Measurements from ENCODE around the gene DMBX1. TPM values are rescaled to one million over a fixed set of nuclear protein-coding genes. Genes with fewer than 3 reads are reported as not detected.

DMBX1 gene
- polyA plus RNA-seq (ENCODE audit: insufficient read length): not detected

DNA sequence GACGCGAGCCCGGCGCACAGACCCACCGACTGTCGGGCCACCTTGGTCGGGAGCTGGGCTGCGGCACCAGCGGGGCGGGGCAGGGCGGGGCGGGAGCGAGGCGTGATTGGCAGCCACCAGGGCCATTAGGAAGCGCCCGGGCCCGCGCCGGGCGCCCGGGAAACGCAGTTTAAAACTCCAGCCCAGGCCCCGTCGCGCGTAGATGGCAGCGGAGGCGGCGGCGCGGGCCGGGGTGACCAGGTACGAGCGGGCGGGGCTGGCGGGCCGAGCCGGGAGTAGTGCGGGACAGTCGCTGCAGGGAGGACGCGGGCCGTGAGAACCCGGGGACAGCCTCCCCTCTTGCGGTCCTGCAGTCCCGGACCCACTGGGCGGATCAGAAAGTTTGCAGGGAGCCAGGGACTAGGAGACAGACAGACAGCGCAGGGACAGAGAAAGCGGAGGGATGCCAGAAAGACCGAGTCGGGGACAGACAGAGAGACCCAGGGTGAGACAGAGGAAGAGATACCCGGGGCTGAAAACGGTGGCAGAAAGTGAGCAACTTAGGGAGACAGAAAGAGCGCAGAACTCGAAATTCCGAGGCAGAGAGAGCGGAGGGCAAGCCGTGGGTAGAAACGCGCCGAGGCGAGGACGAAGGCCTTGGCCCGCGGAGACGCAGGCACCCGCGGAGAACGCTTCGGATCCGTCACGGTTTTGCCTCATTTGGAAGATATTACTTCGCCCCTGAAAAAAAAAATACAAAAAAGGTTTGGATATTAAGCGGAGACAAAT is at the start of gene DMBX1:
Gene DMBX1 (plus strand): TSS at position 199 of the 768 bp plus-strand sequence. CDS start 17,175 bp downstream, outside the sequence.
- DNase-seq: no peak

- DNase-seq: no peak
These were observed 49.2 kb upstream of the DMBX1 start for GRCh38 chr1:46440478-46440877.

DNA sequence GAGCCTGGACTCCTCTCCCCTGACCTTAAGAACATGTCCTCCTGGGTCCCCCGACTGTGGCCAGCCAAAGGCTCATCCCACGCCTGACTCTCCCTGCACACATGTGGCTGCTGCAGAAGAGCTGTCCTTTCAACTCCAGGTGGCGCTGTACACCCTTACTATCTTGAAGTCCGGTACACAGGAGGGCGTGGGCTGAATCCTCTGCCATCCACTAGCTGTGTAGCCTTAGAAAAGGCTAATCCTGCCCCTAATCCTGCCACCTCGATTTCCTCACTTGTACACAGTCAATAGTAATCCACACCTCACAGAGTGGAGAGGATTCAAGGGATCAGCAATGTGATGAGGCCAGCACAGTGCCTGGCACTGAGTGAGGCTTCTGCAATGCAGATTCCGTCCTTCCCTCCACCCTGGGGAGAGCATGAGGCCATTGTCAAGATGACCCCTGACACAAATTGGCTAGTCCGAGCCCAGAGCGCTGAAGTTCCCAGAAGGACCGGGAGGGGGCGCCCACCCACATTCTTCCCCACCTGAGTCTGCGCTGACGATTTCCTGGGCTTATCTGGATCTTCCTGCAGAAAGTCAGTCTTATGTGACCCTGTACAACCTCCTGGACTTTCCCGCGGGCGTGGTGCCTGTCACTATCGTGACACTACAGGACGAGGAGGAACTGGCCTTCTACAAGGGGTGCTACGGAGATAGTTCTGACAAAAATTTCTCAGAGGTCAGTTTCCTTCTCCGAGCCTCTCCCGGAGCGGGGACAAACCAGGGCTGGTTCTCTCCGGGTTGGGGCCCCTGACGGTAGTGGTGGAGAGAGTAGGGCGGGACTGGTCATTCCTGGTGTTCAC is 47.1 kb upstream of the DMBX1 start:
- DNase-seq: peak; percentile 49

GRCh38 chr1:46444466-46444865 is 45.2 kb upstream of the DMBX1 start:
- DNase-seq: no peak

GRCh38 chr1:46445773-46446256 is 43.8 kb upstream of the DMBX1 start:
- no peak for DNase-seq

- DNase-seq: peak; percentile 69
These were observed 42.8 kb upstream of the DMBX1 start for GRCh38 chr1:46446646-46447498.

GRCh38 chr1:46447499-46448108 is 42.0 kb upstream of the DMBX1 start:
- DNase-seq: no peak

GRCh38 chr1:46448109-46448911 is 41.3 kb upstream of the DMBX1 start:
- DNase-seq: peak; percentile 20

DNA sequence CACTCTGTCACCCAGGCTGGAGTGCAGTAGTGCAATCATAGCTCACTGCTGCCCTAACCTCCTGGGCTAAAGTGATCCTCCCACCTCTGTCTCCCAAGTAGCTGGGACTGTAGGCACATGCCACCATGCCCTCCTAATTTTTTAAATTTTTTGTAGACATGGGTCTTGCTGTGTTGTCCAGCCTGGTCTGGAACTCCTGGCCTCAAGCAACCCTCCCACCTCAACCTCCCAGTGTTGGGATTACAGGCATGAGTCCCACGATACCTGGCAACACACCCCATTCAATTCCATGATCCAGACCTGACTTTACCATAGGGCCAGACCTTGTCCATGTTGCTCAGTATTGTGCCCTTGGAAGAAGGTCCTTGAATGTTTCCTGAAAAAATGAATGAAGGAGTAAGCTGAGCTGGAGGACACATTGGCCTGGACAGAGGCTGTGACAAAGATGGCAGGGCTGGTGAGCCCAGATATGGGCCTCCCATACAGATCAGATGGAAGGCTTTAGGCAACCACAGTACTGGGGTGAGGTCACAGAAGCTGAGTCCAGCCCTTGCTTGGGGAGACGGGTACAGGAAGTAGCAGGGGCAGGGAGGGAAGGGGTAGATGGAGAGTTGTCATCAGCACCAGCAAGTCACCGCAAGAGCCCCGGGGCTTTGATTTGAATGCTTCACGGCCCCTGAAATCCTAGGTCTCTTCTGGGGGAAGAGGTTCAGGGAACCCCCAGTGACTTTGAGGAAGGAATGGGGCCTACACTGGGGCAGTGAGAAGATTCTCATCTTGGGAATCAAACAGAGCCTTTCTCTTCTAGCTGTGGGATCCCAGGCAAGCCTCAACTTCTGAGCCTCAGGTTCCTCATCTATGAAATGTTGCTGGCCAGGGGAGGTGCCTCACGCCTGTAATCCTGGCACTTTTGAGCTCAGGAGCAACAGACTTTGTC is 40.1 kb upstream of the DMBX1 start:
- no peak for DNase-seq

GRCh38 chr1:46450160-46450517 is 39.5 kb upstream of the DMBX1 start:
- DNase-seq: no peak

DNA sequence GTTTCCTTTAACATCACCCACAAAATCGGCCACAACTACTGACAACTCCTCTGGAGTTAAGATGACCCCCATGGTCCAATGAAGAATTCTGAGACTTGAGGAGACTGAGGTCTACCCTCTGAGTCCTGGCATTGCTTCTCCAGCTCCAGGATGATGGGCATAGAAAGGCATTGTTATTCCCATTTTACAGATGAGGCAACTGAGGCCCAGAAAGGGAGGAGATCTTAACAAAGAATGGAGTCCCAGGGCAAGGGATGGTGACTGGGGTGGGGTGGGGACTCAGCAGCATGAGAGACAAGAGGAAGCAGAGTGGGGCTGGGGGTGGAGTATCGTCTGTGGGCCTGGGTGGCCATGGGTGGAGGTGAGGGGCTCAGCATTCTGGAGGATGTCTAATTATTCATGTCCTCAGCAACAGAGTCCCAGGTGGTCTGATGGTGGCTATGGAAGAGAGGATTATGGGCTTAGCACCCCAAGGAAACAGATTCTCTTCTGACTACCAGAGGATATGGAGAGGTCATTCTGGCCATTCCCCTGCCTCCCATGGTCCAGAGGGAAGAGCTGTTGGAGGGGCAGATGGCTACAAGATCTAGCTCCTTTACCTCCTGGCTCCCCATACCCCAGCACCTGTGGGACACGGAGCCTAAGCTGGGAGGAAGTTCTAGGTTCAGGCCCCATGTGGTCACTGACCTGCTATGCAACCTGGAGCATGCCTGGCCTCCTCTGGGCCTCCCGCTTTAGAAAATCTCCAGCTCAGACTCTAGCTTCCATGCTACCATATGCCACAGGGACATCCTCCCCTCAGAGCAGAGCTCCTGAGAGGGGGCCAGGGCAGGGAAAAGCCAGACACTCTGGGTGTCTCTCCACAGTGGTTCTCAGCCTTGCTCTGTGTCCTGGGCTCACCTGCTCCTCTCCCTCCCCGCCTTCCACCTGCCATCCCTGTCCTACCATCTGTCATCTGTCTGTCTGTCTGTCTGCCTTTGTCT is 37.4 kb upstream of the DMBX1 start:
- no peak for DNase-seq

- no peak for DNase-seq
These were observed 36.7 kb upstream of the DMBX1 start for GRCh38 chr1:46452931-46453325.

DNA sequence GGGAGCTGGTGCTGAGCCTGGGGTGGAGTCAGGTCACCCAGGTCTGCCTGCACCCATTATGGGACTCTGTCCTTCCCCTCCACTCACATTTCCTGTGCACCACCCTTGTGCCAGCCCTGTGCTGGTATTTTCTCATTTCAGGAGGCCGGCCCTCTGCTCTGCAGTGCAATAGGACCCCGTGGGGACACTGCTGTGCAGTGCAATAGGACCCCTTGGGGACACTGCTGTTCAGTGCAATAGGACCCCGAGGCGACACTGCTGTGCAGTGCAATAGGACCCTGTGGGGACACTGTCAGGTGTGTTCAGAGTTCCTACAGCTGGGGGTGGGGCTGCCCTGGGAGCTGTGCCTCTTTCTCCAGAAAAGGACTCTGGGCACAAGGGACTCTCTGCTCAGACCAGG is 36.2 kb upstream of the DMBX1 start:
- DNase-seq: no peak

DNA sequence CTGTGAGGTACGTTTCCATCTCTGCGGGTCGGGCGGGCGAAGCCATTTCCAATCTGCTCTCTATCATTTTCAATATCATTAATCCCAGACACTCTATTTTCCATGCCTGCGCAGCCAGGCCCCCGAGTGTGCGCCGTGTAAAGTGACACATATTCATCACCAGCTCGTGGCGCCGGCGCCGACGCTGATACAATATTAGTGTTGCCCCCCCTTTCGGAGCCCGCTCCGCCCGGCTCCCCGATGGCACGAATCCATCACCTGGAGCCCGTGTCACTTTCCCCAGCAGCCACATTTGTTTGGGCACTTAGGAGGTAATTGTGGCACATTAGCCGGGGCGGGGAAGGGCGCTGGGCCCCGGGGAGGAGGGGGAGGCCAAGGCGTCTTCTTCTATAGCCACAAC is 33.7 kb upstream of the DMBX1 start:
- DNase-seq: no peak

- no peak for DNase-seq
These were observed 33.1 kb upstream of the DMBX1 start for GRCh38 chr1:46456411-46456963.

DNA sequence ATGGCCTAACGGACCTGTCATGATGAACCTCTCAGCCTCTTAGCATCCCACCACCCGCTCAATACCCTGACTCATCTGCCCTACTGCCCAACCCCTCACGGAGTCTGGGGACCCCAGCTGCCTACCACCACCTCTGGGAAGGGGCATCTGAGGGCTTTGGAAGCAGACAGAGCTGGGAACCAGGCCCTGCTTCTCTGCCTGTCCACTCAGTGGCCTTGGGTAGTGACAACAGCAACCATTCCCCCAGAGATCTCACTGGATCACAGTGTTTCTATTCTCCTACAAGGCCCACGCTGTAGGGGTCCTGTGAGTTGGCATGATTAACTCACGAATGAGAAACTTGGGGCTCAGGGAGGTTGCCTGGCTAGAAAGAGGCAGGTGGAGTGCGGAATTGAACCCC is 32.5 kb upstream of the DMBX1 start:
- DNase-seq: no peak

GRCh38 chr1:46458190-46458589 is 31.4 kb upstream of the DMBX1 start:
- DNase-seq: no peak

DNA sequence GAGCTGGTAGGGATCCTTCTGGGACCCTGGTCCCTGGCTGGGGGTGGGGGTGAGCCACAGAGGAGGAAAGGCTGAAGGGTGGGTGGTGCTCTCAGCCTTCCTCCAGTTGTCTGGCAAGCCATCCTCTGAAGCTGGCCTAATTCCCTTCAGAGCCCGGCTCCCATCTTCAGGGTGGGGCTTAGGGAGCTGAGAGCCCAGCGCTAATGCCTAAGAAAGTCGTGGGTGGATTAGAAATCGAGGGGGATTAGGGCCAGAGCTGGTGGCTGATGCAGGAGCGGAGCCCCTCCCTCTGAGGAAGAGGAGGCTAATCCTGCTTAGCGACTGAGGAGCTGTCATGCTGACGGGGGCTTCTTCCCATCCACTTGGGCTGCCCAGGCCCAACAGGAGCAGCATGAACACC is 30.8 kb upstream of the DMBX1 start:
- DNase-seq: no peak

DNA sequence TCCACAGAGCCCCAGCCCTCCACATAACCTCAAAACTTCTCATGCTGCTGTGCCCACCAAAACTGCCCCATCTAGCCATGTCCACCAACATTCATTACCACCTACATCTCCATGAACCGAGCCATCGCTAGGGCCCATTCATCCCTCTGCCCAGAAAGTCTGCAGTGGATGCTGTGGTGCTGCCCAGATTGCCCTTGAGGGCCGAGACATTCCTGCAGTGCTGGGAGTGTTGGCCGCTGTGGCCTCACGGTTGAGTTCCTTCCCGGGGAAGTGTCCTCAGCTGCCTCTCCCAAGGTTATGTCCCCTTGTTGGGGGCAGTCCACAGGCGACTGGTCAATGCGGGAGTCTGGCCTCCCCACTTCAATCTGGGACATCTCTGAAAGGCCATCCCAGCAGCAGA is 30.3 kb upstream of the DMBX1 start:
- no peak for DNase-seq
